GM06990 (cell line): Measurements from ENCODE around the gene SARM1.

Experiments used
- DNase-seq: peaks from one replicate; pipeline ENCODE4 v3.0.0-alpha.2; 2011; ENCODE audit not compliant: insufficient read length; ENCODE audit errors: extremely low read depth
- H3K27me3 ChIP-seq: replicated peaks from 2 replicates; pipeline ENCODE4 v1.6.0; 2011; ENCODE audit warnings: low read length; ENCODE audit not compliant: control insufficient read depth, insufficient read depth
- H3K36me3 ChIP-seq: 2 replicates; pipeline ENCODE4 v1.5.1; 2011; ENCODE audit warnings: low read length; ENCODE audit not compliant: control insufficient read depth, insufficient read depth
- H3K4me3 ChIP-seq: replicated peaks from 2 replicates; pipeline ENCODE4 v1.5.1; 2011; ENCODE audit warnings: low read depth, mild to moderate bottlenecking, control low read depth, low read length
- TF ChIP-seq, protein P1 (sequence below): IDR thresholded peaks from 2 replicates; pipeline ENCODE4 v1.5.1; 2011; ENCODE audit warnings: low read length, control low read depth, mild to moderate bottlenecking, inconsistent platforms; ENCODE audit not compliant: insufficient read depth, poor library complexity, severe bottlenecking

SARM1 gene

DNA sequence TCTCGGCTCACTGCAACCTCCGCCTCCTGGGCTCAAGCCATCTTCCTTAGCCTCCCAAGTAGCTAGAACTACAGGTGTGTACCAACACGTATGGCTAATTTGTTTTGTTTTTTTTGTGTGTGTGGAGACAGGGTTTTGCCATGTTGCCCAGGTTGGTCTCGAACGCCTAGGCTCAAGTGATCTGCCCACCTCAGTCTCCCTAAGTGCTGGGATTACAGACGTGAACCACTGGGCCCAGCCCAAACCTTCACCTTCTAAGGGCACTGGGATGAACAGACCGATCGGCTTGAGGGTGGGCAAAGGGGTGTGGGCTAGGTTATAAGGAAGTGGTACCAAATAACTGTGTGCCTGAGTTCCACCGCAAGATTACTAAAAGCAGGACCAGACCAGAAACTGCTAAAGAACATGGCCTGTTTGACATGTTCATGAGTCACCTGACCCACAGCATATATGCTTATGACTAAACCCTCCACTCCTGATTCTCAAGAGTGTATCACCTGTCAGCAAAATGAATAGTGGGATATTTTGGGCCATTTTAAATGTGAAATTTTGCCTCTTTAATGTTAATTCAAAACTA lies 44.4 kb upstream of the SARM1 start:
- no peak overlapping the region for H3K4me3 ChIP-seq
- TF ChIP-seq, protein P1, sequence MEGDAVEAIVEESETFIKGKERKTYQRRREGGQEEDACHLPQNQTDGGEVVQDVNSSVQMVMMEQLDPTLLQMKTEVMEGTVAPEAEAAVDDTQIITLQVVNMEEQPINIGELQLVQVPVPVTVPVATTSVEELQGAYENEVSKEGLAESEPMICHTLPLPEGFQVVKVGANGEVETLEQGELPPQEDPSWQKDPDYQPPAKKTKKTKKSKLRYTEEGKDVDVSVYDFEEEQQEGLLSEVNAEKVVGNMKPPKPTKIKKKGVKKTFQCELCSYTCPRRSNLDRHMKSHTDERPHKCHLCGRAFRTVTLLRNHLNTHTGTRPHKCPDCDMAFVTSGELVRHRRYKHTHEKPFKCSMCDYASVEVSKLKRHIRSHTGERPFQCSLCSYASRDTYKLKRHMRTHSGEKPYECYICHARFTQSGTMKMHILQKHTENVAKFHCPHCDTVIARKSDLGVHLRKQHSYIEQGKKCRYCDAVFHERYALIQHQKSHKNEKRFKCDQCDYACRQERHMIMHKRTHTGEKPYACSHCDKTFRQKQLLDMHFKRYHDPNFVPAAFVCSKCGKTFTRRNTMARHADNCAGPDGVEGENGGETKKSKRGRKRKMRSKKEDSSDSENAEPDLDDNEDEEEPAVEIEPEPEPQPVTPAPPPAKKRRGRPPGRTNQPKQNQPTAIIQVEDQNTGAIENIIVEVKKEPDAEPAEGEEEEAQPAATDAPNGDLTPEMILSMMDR: no peak
- H3K27me3 ChIP-seq: no peaks in the 10 kb centered on the region
- no peak for DNase-seq
- peaks cover 8% of the 10 kb centered on the region for H3K36me3 ChIP-seq

DNA sequence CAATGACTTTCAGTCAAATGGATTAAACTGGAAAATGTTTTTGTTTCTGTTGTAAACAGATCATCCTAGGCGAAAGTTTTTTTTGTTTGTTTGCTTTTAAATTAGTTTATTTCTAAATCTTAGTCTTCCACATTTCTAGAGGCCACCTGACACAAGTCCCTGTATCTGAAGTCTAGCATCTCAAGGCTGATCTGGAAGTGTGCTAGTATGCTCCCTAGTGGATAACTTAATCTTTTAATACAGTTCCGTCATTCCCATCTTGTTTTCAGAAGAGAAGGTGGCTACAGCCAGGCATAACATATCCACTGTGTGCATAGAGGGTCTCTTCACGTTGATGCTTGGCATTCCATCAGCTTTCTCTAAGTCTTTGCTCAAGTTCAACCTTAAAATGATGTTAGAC lies 43.8 kb upstream of the SARM1 start:
- no peak for DNase-seq
- Histone ChIP-seq H3K27me3 (no peaks in the 10 kb centered on the region), H3K36me3 (peaks cover 8% of the 10 kb centered on the region), H3K4me3 (no peak overlapping the region)
- TF ChIP-seq, protein P1: no peak

GRCh38 chr17:28328325-28328724 lies 43.2 kb upstream of the SARM1 start:
- no peak overlapping the region for H3K4me3 ChIP-seq
- peaks cover 8% of the 10 kb centered on the region for H3K36me3 ChIP-seq
- TF ChIP-seq, protein P1: no peak
- no peak for DNase-seq
- H3K27me3 ChIP-seq: no peaks in the 10 kb centered on the region

GRCh38 chr17:28330671-28331070 lies 40.8 kb upstream of the SARM1 start:
- H3K27me3 ChIP-seq: no peaks in the 10 kb centered on the region

DNA sequence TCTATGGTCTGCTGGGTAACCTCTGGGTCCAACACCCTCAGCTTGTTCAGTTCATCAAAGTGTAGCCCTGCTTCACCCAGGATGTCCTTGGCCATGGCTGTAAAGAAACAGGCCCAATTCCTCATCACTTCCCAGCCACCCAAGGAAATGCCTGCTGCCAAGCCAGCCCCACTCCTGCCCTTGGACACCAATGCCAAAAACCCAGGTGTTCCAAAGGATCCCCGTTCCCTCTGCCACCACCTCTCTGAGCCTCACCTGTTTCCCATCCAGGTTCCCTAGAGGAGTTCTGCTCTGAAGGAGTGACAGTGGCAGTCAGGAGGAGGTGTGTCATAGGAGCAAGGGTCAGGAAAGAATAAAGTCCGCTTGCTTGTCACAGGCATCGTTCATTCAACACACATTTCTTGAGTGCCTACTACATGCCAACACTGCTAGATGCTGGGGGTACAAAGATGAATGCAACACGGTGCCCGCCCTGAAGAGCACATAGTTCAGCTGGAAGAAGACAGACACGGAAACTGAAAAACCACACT lies 39.5 kb upstream of the SARM1 start:
- peaks cover 5% of the 10 kb centered on the region for H3K36me3 ChIP-seq
- no peak overlapping the region for H3K4me3 ChIP-seq
- TF ChIP-seq, protein P1: no peak
- no peak for DNase-seq
- H3K27me3 ChIP-seq: no peaks in the 10 kb centered on the region

More at GRCh38 chr17:28330671-28331070, 40.8 kb upstream of the SARM1 start:
- TF ChIP-seq, protein P1: no peak
- peaks cover 8% of the 10 kb centered on the region for H3K36me3 ChIP-seq
- DNase-seq: no peak
- no peak overlapping the region for H3K4me3 ChIP-seq

DNA sequence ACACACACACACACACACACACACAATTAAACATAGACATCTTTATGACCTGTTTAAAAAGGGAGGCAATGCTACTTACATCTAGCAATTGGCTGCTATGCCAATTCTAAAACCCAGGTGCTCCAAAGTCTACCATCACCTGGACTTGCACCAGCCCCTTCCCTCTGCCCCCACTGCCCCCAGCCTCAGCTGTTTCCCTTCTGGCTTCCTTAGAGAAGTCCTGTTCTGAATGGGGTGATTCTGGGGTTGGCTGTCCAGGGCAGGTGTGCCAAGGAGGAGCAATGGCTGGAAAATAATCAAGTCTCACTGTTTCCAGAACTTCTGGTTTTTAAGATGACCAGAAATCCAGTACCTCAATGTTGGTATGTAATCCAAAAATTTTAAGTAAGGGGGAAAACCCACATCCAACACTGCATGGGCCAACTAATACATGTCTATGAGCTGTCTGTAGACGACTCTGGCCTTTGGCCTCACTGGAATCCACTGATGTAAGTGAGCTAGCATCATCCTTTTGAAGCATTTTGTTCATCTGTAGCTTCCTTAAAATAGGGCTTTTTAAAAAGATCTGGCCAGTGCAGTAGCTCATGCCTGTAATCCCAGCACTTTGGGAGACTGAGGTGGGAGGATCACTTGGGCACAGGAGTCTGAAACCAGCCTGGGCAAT lies 38.3 kb upstream of the SARM1 start:
- Histone ChIP-seq H3K4me3 (no peak overlapping the region), H3K27me3 (no peaks in the 10 kb centered on the region), H3K36me3 (peaks cover 4% of the 10 kb centered on the region)
- TF ChIP-seq, protein P1: no peak
- no peak for DNase-seq
